C4-2B (cell line): ENCODE measurements around the gene ABLIM3.

Experiments used
- H3K27ac ChIP-seq: fragments of 450-650 bp; 2 replicates; pipeline ENCODE4 v1.5.1; 2017
- ZFX ChIP-seq: fragments of 450-650 bp; IDR thresholded peaks from 2 replicates; pipeline ENCODE4 v1.6.1; 2017
- TF ChIP-seq, protein P1 (sequence below): fragments of 450-650 bp; conservative IDR thresholded peaks from 2 replicates; pipeline ENCODE4 v1.5.1; 2017; ENCODE audit warnings: mild to moderate bottlenecking

Gene ABLIM3

DNA sequence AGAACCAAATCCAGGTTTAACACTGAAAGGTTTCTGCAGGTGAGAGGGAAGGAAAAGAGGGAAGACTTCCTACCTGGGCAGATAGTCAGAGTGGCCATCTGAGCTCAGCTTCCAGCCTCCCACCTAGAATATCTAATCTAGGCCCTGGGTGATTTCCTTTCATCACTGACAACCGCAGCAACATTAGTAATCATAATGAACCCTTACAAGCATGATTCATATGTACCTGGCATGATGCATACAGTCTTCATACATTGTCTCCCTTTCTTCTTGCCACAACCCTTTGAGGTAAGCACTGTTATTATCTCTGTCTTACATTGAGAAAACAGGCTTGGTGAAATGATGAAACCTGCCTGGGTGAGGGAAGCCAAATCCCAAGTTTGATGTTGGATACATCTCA lies 143.9 kb downstream of the ABLIM3 start:
- H3K27ac ChIP-seq, result no peak overlapping the region

DNA sequence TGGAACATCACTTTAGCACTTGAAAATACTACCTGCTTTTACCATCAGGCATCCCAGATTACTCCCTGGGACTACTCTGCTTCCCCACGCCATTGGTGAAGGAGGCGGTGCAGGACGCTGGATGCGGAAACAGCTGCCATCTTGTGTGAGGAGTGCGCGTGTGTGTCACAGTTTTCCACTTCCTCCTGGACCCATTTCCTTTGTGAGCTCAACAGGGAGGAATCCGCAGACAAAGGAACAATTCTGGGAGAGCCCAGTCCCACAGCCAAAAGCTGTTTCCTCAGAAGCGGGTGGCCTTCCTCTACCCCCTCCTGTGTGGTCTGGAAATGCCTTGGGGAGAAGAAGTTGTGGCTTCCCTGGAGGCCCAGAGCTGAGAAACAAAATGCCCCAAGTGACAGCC lies 147.1 kb downstream of the ABLIM3 start:
- TF ChIP-seq, protein P1, sequence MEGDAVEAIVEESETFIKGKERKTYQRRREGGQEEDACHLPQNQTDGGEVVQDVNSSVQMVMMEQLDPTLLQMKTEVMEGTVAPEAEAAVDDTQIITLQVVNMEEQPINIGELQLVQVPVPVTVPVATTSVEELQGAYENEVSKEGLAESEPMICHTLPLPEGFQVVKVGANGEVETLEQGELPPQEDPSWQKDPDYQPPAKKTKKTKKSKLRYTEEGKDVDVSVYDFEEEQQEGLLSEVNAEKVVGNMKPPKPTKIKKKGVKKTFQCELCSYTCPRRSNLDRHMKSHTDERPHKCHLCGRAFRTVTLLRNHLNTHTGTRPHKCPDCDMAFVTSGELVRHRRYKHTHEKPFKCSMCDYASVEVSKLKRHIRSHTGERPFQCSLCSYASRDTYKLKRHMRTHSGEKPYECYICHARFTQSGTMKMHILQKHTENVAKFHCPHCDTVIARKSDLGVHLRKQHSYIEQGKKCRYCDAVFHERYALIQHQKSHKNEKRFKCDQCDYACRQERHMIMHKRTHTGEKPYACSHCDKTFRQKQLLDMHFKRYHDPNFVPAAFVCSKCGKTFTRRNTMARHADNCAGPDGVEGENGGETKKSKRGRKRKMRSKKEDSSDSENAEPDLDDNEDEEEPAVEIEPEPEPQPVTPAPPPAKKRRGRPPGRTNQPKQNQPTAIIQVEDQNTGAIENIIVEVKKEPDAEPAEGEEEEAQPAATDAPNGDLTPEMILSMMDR, result no peak
- no peak for TF ChIP-seq ZFX
- H3K27ac ChIP-seq, result no peak overlapping the region

More for the DNA sequence above, 143.9 kb downstream of the ABLIM3 start:
- TF ChIP-seq ZFX, result no peak
- TF ChIP-seq, protein P1, result no peak

DNA sequence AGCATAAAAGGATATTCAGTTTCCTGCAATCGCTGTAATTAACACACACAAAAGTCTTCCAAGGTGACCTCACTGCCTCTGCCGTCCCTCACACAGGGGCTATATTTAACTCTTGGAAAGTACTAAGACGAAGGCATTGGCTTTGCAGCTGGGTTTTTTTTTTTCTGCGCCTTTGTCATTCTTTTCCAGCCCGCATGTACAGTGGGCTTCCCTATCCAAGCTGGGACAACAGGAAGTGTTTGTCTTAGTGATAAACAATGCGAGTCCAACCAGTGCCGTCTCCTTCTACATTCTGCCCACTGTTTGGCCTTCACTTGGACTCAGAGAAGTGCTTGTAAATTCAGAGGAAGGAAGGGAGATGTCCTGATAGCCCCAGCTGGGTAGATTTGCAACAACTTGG lies 148.0 kb downstream of the ABLIM3 start:
- H3K27ac ChIP-seq, result no peak overlapping the region
- TF ChIP-seq, protein P1, result no peak
- no peak for TF ChIP-seq ZFX

DNA sequence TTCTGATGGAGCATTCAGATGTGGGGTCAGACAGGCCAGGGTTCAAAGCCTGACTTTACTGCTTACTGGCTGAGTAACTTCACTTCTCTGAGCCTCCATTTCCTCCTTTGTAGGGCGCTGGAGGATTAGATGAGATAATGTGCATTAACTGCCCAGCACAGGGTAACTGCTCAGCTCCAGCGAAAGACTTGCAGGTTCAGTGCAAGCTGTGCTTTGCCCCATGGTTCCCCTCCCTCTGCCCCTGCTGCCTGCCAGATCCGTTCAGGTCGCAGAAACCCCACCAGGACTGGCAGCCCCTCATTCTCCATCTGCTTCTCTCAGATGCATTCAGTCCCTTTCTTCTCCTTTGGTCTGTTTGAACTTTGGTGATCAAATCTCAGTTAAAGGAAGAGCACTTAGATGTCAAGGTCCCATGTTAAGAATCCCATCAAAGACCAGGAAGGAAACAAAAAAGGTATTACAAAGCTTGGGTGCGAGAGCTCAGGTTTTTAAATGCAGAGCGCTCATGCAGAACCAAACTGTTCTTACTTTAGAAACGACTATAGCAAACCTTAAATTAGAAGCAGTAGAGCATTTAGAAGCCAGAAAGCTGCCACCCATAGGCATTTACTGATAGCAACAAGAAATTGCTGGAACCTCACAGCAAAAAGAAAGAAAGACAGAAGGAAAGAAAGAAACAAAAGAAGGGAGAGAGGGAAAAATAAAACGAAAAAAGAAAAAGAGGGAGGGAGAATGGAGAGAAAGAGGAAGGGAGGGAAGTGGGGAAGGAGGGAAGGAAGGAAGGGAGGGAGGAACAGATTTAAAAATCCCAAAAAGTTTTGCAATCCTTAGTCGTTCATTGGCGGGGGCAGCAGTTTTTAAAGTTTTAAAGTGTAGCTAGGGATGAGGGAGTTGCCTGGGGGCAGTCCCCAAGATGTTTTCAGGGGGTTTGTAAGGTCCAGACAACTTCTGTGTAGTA lies 153.9 kb downstream of the ABLIM3 start:
- TF ChIP-seq, protein P1, result no peak
- TF ChIP-seq ZFX, result no peak
- H3K27ac ChIP-seq, result no peak overlapping the region

DNA sequence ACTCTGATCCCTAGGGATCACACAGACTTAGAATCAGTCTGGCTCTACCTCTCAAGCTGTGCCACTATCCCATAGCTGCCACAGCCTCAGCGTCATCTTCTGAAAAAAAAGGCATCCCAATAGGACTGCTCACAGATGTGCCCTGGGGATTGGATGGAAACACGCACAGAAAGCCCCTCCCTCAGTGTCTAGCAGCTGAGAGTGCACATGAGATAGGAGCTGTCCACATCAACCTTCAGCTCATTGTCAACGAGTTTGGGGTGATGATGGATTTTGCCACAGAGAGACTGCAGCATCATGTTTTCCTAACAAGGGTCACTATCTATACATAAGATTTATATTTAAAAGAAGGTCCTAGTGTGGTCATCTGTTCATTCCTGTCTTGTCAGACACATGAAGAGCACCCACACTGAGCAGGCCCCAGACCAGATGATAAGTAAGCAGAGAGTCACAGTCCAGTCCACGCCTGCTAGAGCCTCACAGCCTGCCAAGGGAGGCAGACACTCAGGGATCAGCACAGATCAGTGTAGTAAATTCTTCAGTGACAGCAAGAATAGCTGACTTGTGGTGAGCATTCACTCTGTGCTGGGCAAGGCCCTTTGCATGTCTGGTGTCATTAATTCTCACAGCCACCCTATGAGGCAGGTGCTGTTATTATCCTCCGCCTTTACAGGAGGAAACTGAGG lies 156.2 kb downstream of the ABLIM3 start:
- no peak overlapping the region for H3K27ac ChIP-seq
- no peak for TF ChIP-seq ZFX
- TF ChIP-seq, protein P1, result no peak

DNA sequence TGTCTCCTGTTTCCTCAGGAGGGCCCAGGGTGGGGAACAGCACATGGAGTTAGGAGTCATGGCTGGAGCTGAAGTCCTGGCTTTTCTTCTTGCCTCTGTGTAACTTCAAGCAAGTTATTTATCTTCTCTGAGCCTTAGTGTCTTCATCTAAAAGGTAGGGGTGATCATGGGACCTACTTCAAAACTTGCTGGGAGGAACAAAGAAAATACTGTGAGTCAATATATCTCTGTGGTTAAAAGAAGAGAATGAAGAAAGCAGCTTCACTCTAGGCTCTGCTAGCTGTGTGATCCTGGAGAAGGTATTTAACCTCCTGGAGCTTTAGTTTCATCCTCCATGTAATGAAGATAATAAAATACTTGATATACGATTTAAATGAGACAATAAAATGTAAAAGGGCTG lies 156.9 kb downstream of the ABLIM3 start:
- H3K27ac ChIP-seq, result no peak overlapping the region
- TF ChIP-seq ZFX, result no peak
- TF ChIP-seq, protein P1, result no peak

DNA sequence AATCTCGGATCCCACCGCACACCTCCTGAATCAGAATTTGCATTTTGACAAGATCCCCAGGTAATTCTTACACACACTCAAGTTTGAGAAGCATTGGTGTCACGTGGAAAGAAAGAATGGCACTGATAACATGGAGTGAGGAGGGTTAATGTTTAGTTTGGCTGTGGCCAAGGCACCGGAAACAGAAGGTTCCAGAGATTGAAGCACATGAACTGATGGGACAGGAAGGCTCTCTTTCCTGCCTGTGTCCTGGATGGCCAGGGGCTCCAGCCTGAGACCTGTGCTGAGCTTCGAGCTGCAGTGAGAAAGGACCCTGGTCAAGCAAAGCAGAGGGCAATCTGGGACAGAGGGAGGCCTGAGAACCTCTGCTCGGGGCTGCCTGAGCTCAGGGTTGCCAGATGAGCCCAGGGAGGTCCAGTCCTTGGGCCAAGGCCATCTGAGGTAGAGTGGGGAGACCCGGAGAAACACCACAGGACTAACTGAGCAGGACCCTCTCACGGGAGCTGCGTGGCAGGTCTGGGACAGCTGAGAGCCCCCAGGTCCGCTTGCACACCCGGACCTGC lies 157.6 kb downstream of the ABLIM3 start:
- TF ChIP-seq, protein P1, result no peak
- TF ChIP-seq ZFX, result no peak
- no peak overlapping the region for H3K27ac ChIP-seq
